A549 (cell line): ENCODE results near the gene CUX1. TPM values are rescaled to one million over a fixed set of nuclear protein-coding genes. Genes with fewer than 3 reads are reported as not detected.

Experiments used
- ATAC-seq, 2 experiments: fragments of 200-7000 bp in 1 of 2; fragments of >200 bp in 1 of 2; cut with Nextera tagmentation in 1 of 2; cut with Tn5 transposase in 1 of 2; 3 replicates each; pipeline versions ENCODE4 v1.8.0 to v1.9.1; 2018 to 2020; ENCODE audit warnings: mild to moderate bottlenecking in 1 of 2, moderate library complexity in 1 of 2
- CTCF ChIA-PET: fragments of 300-600 bp; sonication (Branson Sonifier 250); formaldehyde crosslinking; extraction: SDS; loops from one replicate; lab custom pipeline; 2021; ENCODE audit warnings: antibody characterized with exemption, inconsistent platforms; lab: Yijun Ruan, JAX
- POLR2A ChIA-PET: fragments of 350-600 bp; formaldehyde crosslinking; extraction: SDS; loops from one replicate; lab custom pipeline; 2021; ENCODE audit warnings: antibody characterized with exemption, inconsistent platforms; lab: Yijun Ruan, JAX
- DNase-seq, 2 experiments: peaks; one replicate each; pipeline versions ENCODE4 v3.0.0 to v3.0.0-alpha.2; 2011 to 2016; ENCODE audit warnings: low read depth in 1 of 2, low spot score in 1 of 2
- FAIRE-seq: peaks from 2 replicates; lab custom pipeline; 2011; peaks lifted over from hg19 to GRCh38; lab: Jason Lieb, UNC
- H3K27ac ChIP-seq, 2 experiments: fragments of >200 bp; sonication (Bioruptor Twin); formaldehyde crosslinking; 3 replicates each; pipeline ENCODE4 v1.5.1; 2016 to 2017
- H3K4me1 ChIP-seq: fragments of >200 bp; sonication (Bioruptor Twin); formaldehyde crosslinking; 3 replicates; pipeline ENCODE4 v1.6.1; 2016
- H3K4me2 ChIP-seq: fragments of >200 bp; sonication (Bioruptor Twin); formaldehyde crosslinking; 3 replicates; pipeline ENCODE4 v1.6.1; 2016
- H3K4me3 ChIP-seq: fragments of >200 bp; sonication (Bioruptor Twin); formaldehyde crosslinking; 3 replicates; pipeline ENCODE4 v1.5.1; 2016
- H3K9me3 ChIP-seq: fragments of >200 bp; sonication (Bioruptor Twin); formaldehyde crosslinking; 3 replicates; pipeline ENCODE4 v1.6.1; 2016
- CBX8 ChIP-seq: fragments of 200-600 bp; sonication (generic); IDR thresholded peaks from 2 replicates; pipeline ENCODE4 v1.6.1; 2016
- CEBPB ChIP-seq, 2 experiments: fragments of >200 bp in 1 of 2; sonication (Bioruptor Twin) in 1 of 2; formaldehyde crosslinking in 1 of 2; IDR thresholded peaks; 2 replicates each; pipeline ENCODE4 v1.6.1; 2012 to 2016
- CHD2 ChIP-seq: fragments of 150-350 bp; IDR thresholded peaks from 2 replicates; pipeline ENCODE4 v1.6.1; 2014; ENCODE audit warnings: low read length; ENCODE audit not compliant: partially characterized antibody
- CHD4 ChIP-seq: fragments of 200-600 bp; sonication (generic); IDR thresholded peaks from 2 replicates; pipeline ENCODE4 v1.6.1; 2016; ENCODE audit warnings: antibody characterized with exemption, mild to moderate bottlenecking, borderline replicate concordance
- CTCF ChIP-seq: fragments of >200 bp; sonication (Bioruptor Twin); formaldehyde crosslinking; IDR thresholded peaks from 3 replicates; pipeline ENCODE4 v1.5.1; 2016
- EHF ChIP-seq: fragments of 250-450 bp; sonication (Bioruptor Pico); IDR thresholded peaks from 2 replicates; pipeline ENCODE4 v1.5.0; 2020; ENCODE audit warnings: mild to moderate bottlenecking
- EHMT2 ChIP-seq: fragments of 200-600 bp; sonication (generic); IDR thresholded peaks from 2 replicates; pipeline ENCODE4 v1.6.1; 2016; ENCODE audit warnings: antibody characterized with exemption, low read depth, mild to moderate bottlenecking, moderate library complexity
- EP300 ChIP-seq, 2 experiments: fragments of >200 bp; sonication (Bioruptor Twin); formaldehyde crosslinking; IDR thresholded peaks; 2 replicates in 1 of 2; 3 replicates in 1 of 2; pipeline ENCODE4 v1.6.1; 2016 to 2017
- FOSB ChIP-seq: fragments of 250-450 bp; sonication (Bioruptor Pico); IDR thresholded peaks from 2 replicates; pipeline ENCODE4 v1.5.0; 2020; ENCODE audit warnings: mild to moderate bottlenecking, moderate library complexity
- FOXS1 ChIP-seq: fragments of 250-450 bp; sonication (Bioruptor Pico); IDR thresholded peaks from 2 replicates; pipeline ENCODE4 v1.5.0; 2020; ENCODE audit warnings: mild to moderate bottlenecking, moderate library complexity
- HMGXB4 ChIP-seq: fragments of 250-450 bp; sonication (Bioruptor Pico); IDR thresholded peaks from 2 replicates; pipeline ENCODE4 v1.5.0; 2021; ENCODE audit warnings: mild to moderate bottlenecking, moderate library complexity, borderline replicate concordance
- HOXA7 ChIP-seq: fragments of 250-450 bp; sonication (Bioruptor Pico); IDR thresholded peaks from 2 replicates; pipeline ENCODE4 v1.5.0; 2020; ENCODE audit warnings: mild to moderate bottlenecking, moderate library complexity
- HOXB13 ChIP-seq: fragments of 250-450 bp; sonication (Bioruptor Pico); IDR thresholded peaks from 2 replicates; pipeline ENCODE4 v1.5.0; 2020; ENCODE audit warnings: low read depth, mild to moderate bottlenecking, moderate library complexity
- HOXB5 ChIP-seq: fragments of 250-450 bp; sonication (Bioruptor Pico); IDR thresholded peaks from 2 replicates; pipeline ENCODE4 v1.5.0; 2020; ENCODE audit warnings: mild to moderate bottlenecking, moderate library complexity
- KDM1A ChIP-seq: fragments of 200-600 bp; sonication (generic); IDR thresholded peaks from 2 replicates; pipeline ENCODE4 v1.6.1; 2016; ENCODE audit warnings: low read depth, mild to moderate bottlenecking
- KDM5A ChIP-seq: fragments of 200-600 bp; sonication (generic); IDR thresholded peaks from 2 replicates; pipeline ENCODE4 v1.6.1; 2016; ENCODE audit warnings: antibody characterized with exemption, mild to moderate bottlenecking
- MYC ChIP-seq: IDR thresholded peaks from 2 replicates; pipeline ENCODE4 v1.6.1; 2012; ENCODE audit warnings: mild to moderate bottlenecking, inconsistent platforms, low read length, improper control_type of control experiment, borderline replicate concordance
- NPAS2 ChIP-seq: fragments of 250-450 bp; sonication (Bioruptor Pico); IDR thresholded peaks from 2 replicates; pipeline ENCODE4 v1.8.0; 2022; ENCODE audit warnings: mild to moderate bottlenecking, moderate library complexity, borderline replicate concordance
- NR3C1 ChIP-seq: fragments of >200 bp; sonication (Bioruptor Twin); formaldehyde crosslinking; IDR thresholded peaks from 3 replicates; pipeline ENCODE4 v1.6.1; 2017
- PBX3 ChIP-seq: IDR thresholded peaks from 2 replicates; pipeline ENCODE4 v1.6.1; 2012
- PHF8 ChIP-seq: fragments of 200-600 bp; sonication (generic); IDR thresholded peaks from 2 replicates; pipeline ENCODE4 v1.6.1; 2016; ENCODE audit warnings: low read depth, mild to moderate bottlenecking, antibody characterized with exemption, moderate library complexity, borderline replicate concordance
- RAD21 ChIP-seq, 2 experiments: fragments of >200 bp in 1 of 2; sonication (Bioruptor Twin) in 1 of 2; formaldehyde crosslinking in 1 of 2; IDR thresholded peaks in 1 of 2; conservative IDR thresholded peaks in 1 of 2; 2 replicates in 1 of 2; 3 replicates in 1 of 2; pipeline ENCODE4 v1.6.1; 2012 to 2018; ENCODE audit warnings: inconsistent platforms in 1 of 2
- SMC3 ChIP-seq: fragments of >200 bp; sonication (Bioruptor Twin); formaldehyde crosslinking; IDR thresholded peaks from 3 replicates; pipeline ENCODE4 v1.6.1; 2018; ENCODE audit warnings: inconsistent platforms
- ZFP36 ChIP-seq: fragments of 450-650 bp; IDR thresholded peaks from 2 replicates; pipeline ENCODE4 v1.6.1; 2014; ENCODE audit warnings: borderline replicate concordance; ENCODE audit not compliant: partially characterized antibody
- ZNF302 ChIP-seq: fragments of 250-450 bp; sonication (Bioruptor Pico); IDR thresholded peaks from 2 replicates; pipeline ENCODE4 v1.9.0; 2021; ENCODE audit warnings: inconsistent platforms, mild to moderate bottlenecking, moderate library complexity
- WGBS: methylation state at CpG from one replicate; pipeline ENCODE4 v1.1.6; 2017; ENCODE audit errors: missing lambda C conversion rate; 5-methylcytosine and 5-hydroxymethylcytosine counted together
- polyA plus RNA-seq, 4 experiments: library from polyadenylated mRNA; depleted of rRNA in 3 of 4; stranded (reverse); fragments of >200 nt; fragmentation: RNase III in 1 of 4; extraction: RNeasy Plus Mini Kit Qiagen cat#74134 plus additional on column Dnase treatment in 1 of 4; gene quantifications; 2 replicates in 3 of 4; 3 replicates in 1 of 4; pipeline ENCODE4 v1.2.3, GENCODE V29; 2011 to 2017

CUX1 gene
- polyA plus RNA-seq, 2 of the 4 experiments (the other 2 are of a cell fraction): 32.7 to 33.4 TPM

- TF ChIP-seq PHF8 (no peak), HMGXB4 (CRISPR knock-in tag) (no peak)
These were observed 417.6 kb downstream of the CUX1 start (continued) for GRCh38 chr7:102234801-102235550.

GRCh38 chr7:102236102-102236501, 418.7 kb downstream of the CUX1 start:
- FAIRE-seq (no peak), DNase-seq (no peak), ATAC-seq (peak in 1 of 2 experiments; percentile 43; a peak in 3 of 6 replicates)
- POLR2A ChIA-PET: no interaction called here
- Histone ChIP-seq H3K4me2 (peak overlapping the region; percentile 14; the same call in 1 of the 3 replicates), H3K4me3 (no peak overlapping the region), H3K9me3 (no peaks in the 10 kb centered on the region), H3K27ac (peak overlapping the region; percentile 65 to 78), H3K4me1 (peaks cover 6% of the 10 kb centered on the region)
- CTCF ChIA-PET: interaction anchor here (0.7 to 2.7 kb wide), 33 partner anchors 8 to 693 kb away, joined by 3 to 33 read pairs (median 5); no protein-coding TSS in a partner anchor
- TF ChIP-seq KDM5A: no peak
- no peak for TF ChIP-seq RAD21 (conservative IDR thresholded peaks at IDR 0.05 in 1 of 2, IDR thresholded peaks at IDR 0.05 in 1 of 2)
- TF ChIP-seq FOXS1: no peak
- WGBS: 83% methylated on average over 7 of the region's 7 CpGs

GRCh38 chr7:102236592-102237287, 419.3 kb downstream of the CUX1 start:
- DNase-seq (peak; percentile 78 to 87), ATAC-seq (peak; percentile 94 to 97), FAIRE-seq (no peak)
- Histone ChIP-seq H3K4me2 (peak overlapping the region; percentile 14; the same call in 1 of the 3 replicates), H3K4me1 (peaks cover 6% of the 10 kb centered on the region), H3K4me3 (no peak overlapping the region), H3K27ac (peak overlapping the region; percentile 65 to 78), H3K9me3 (no peaks in the 10 kb centered on the region)
- no peak for TF ChIP-seq NPAS2 (CRISPR knock-in tag)
- TF ChIP-seq CTCF: peak; percentile 89
- TF ChIP-seq CEBPB (IDR thresholded peaks at IDR 0.05): no peak
- TF ChIP-seq HOXA7 (CRISPR knock-in tag): no peak
- TF ChIP-seq EP300 (IDR thresholded peaks at IDR 0.05): no peak
- TF ChIP-seq HOXB13 (CRISPR knock-in tag): no peak
- peak; percentile 98 for TF ChIP-seq RAD21 (conservative IDR thresholded peaks at IDR 0.05 in 1 of 2, IDR thresholded peaks at IDR 0.05 in 1 of 2)
- TF ChIP-seq NR3C1: no peak
- TF ChIP-seq EHF (CRISPR knock-in tag): no peak
- TF ChIP-seq CHD4: no peak
- no peak for TF ChIP-seq KDM1A
- no peak for TF ChIP-seq ZNF302 (CRISPR knock-in tag)
- no peak for TF ChIP-seq MYC
- no peak for TF ChIP-seq ZFP36
- TF ChIP-seq HOXB5 (CRISPR knock-in tag): no peak
- no peak for TF ChIP-seq FOSB
- no peak for TF ChIP-seq EHMT2
- peak; percentile 93 for TF ChIP-seq SMC3
- TF ChIP-seq CHD2: no peak
- TF ChIP-seq PBX3: no peak
- no peak for TF ChIP-seq CBX8
- CTCF ChIA-PET: interaction anchor here (0.6 to 2.7 kb wide), 54 partner anchors 8 to 700 kb away, joined by 3 to 33 read pairs (median 4); no protein-coding TSS in a partner anchor
- 26% methylated on average over 14 of the region's 14 CpGs for WGBS
- POLR2A ChIA-PET: no interaction called here
